Measurements from ENCODE around the gene TGFBR3. TPM values are rescaled to one million over a fixed set of nuclear protein-coding genes. Genes with fewer than 3 reads are reported as not detected.

Gene TGFBR3
- total and polyA plus RNA-seq, 2 of the 13 experiments (the other 11 are each of a cell fraction or from before 2014, with no cell fraction given): 76.5 to 195 TPM

DNA sequence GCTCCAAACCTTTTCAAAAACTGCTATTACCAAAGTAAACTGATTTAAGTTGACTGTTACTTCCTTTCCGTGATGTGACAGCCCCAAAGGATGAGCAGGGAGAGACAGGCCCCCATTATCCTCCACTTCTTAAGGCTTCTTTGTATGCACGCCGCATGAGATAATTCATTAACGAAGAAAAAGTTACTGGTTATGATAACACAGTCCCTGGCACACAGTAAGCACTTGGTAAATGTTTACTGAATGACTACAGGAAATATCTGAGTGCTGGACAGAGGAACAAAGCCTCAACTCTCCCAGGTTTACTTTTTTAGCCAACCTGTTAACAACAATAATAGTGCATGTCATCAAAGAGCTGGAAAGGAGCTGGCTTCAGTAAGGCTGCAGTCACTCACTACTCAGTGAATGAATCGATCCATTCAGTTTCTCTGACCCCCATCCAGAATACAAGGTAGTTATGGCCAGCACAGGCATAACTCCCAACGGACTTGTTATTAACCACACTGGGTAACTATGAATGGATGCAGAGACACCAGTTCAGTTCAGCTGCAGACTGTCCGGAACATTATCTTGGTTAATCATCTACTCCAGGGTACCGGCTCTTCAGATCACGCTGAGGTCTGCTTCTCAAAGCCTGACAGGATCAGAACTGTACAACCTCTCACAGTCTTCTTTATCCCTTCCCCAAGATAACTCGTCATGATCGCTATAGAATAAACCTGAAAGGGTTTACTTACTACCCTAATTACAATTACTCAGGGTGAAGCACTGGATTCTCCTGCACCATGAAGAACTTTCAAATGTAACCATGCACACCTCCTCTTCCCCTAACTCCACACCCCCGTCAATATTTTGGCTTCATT is 58.3 kb downstream of the TGFBR3 start (continued):
- TF ChIP-seq, protein P1, sequence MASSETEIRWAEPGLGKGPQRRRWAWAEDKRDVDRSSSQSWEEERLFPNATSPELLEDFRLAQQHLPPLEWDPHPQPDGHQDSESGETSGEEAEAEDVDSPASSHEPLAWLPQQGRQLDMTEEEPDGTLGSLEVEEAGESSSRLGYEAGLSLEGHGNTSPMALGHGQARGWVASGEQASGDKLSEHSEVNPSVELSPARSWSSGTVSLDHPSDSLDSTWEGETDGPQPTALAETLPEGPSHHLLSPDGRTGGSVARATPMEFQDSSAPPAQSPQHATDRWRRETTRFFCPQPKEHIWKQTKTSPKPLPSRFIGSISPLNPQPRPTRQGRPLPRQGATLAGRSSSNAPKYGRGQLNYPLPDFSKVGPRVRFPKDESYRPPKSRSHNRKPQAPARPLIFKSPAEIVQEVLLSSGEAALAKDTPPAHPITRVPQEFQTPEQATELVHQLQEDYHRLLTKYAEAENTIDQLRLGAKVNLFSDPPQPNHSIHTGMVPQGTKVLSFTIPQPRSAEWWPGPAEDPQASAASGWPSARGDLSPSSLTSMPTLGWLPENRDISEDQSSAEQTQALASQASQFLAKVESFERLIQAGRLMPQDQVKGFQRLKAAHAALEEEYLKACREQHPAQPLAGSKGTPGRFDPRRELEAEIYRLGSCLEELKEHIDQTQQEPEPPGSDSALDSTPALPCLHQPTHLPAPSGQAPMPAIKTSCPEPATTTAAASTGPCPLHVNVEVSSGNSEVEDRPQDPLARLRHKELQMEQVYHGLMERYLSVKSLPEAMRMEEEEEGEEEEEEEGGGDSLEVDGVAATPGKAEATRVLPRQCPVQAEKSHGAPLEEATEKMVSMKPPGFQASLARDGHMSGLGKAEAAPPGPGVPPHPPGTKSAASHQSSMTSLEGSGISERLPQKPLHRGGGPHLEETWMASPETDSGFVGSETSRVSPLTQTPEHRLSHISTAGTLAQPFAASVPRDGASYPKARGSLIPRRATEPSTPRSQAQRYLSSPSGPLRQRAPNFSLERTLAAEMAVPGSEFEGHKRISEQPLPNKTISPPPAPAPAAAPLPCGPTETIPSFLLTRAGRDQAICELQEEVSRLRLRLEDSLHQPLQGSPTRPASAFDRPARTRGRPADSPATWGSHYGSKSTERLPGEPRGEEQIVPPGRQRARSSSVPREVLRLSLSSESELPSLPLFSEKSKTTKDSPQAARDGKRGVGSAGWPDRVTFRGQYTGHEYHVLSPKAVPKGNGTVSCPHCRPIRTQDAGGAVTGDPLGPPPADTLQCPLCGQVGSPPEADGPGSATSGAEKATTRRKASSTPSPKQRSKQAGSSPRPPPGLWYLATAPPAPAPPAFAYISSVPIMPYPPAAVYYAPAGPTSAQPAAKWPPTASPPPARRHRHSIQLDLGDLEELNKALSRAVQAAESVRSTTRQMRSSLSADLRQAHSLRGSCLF (CRISPR knock-in tag; IDR thresholded peaks at IDR 0.05; ENCODE audit: borderline replicate concordance): no peak
- TF ChIP-seq JUND (CRISPR knock-in tag; IDR thresholded peaks at IDR 0.05) (no peak), EEA1 (CRISPR knock-in tag; IDR thresholded peaks at IDR 0.05; ENCODE audit: borderline replicate concordance) (no peak), GABPA (IDR thresholded peaks at IDR 0.05; ENCODE audit: low read depth, low read length) (no peak), GABPA (CRISPR knock-in tag; IDR thresholded peaks at IDR 0.05; ENCODE audit: low read depth) (no peak), ZSCAN30 (CRISPR knock-in tag; IDR thresholded peaks at IDR 0.05) (no peak), RBM22 (optimal IDR thresholded peaks at IDR 0.05; ENCODE audit: low read length) (no peak), POLR2AphosphoS2 (IDR thresholded peaks at IDR 0.05; ENCODE audit: low read depth, low read length) (no peak), ZNF331 (CRISPR knock-in tag; IDR thresholded peaks at IDR 0.05) (no peak), CBX1 (IDR thresholded peaks at IDR 0.05; ENCODE audit: low read depth) (no peak), ZNF614 (CRISPR knock-in tag; IDR thresholded peaks at IDR 0.05; ENCODE audit: borderline replicate concordance) (0 out of 2 replicates have a peak, but pooled peaks have one; percentile 57), ZNF350 (CRISPR knock-in tag; IDR thresholded peaks at IDR 0.05; ENCODE audit: borderline replicate concordance, low read depth) (no peak), RAD51 (IDR thresholded peaks at IDR 0.05; ENCODE audit: borderline replicate concordance) (no peak), ZNF234 (CRISPR knock-in tag; conservative IDR thresholded peaks at IDR 0.05) (no peak), HNF4G (IDR thresholded peaks at IDR 0.05; ENCODE audit: borderline replicate concordance, low read depth, low read length) (no peak), HNF4G (CRISPR knock-in tag; IDR thresholded peaks at IDR 0.05; ENCODE audit: borderline replicate concordance, low read depth) (0 out of 2 replicates have a peak, but pooled peaks have one; percentile 13), KMT2A (CRISPR knock-in tag; IDR thresholded peaks at IDR 0.05) (no peak), ARNTL (CRISPR knock-in tag; IDR thresholded peaks at IDR 0.05) (peak; percentile 52; the same call in 1 of the 2 replicates), ZNF317 (CRISPR knock-in tag; IDR thresholded peaks at IDR 0.05) (no peak), ZNF3 (CRISPR knock-in tag; IDR thresholded peaks at IDR 0.05) (peak; percentile 97)
- TF ChIP-seq, protein P2, sequence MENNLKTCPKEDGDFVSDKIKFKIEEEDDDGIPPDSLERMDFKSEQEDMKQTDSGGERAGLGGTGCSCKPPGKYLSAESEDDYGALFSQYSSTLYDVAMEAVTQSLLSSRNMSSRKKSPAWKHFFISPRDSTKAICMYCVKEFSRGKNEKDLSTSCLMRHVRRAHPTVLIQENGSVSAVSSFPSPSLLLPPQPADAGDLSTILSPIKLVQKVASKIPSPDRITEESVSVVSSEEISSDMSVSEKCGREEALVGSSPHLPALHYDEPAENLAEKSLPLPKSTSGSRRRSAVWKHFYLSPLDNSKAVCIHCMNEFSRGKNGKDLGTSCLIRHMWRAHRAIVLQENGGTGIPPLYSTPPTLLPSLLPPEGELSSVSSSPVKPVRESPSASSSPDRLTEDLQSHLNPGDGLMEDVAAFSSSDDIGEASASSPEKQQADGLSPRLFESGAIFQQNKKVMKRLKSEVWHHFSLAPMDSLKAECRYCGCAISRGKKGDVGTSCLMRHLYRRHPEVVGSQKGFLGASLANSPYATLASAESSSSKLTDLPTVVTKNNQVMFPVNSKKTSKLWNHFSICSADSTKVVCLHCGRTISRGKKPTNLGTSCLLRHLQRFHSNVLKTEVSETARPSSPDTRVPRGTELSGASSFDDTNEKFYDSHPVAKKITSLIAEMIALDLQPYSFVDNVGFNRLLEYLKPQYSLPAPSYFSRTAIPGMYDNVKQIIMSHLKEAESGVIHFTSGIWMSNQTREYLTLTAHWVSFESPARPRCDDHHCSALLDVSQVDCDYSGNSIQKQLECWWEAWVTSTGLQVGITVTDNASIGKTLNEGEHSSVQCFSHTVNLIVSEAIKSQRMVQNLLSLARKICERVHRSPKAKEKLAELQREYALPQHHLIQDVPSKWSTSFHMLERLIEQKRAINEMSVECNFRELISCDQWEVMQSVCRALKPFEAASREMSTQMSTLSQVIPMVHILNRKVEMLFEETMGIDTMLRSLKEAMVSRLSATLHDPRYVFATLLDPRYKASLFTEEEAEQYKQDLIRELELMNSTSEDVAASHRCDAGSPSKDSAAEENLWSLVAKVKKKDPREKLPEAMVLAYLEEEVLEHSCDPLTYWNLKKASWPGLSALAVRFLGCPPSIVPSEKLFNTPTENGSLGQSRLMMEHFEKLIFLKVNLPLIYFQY (CRISPR knock-in tag; IDR thresholded peaks at IDR 0.05; ENCODE audit: borderline replicate concordance): no peak
